ENCODE results near the gene SF3A1. TPM values are rescaled to one million over a fixed set of nuclear protein-coding genes. Genes with fewer than 3 reads are reported as not detected.
A peak's percentile ranks its signal among the peaks of the same experiment; 100 is the strongest.

The SF3A1 gene
- total RNA-seq, 1 experiment from 2014 or later = 167 TPM

- intact Hi-C loops (cut with micrococcal nuclease) = no loop called here
- ChIA-PET POLR2A (interaction anchor here (0.6 to 6.4 kb wide), 13 partner anchors 8 to 869 kb away, joined by 3 to 47 read pairs (median 6); partner anchors contain the start of genes CASTOR1, CCDC157, SF3A1 and TBC1D10A), CTCF (interaction anchor here (0.5 to 4.7 kb wide), 3 partner anchors 24 to 203 kb away, joined by 3 to 26 read pairs (median 4); partner anchors contain the start of gene CASTOR1)
- no peaks in the 10 kb centered on the region for H3K36me3 Mint-ChIP-seq (ENCODE audit: insufficient read depth, unreplicated experiment)
- BruUV-seq (replicated peaks) = no TSS peak
- peak overlapping the region; percentile 4 for H3K4me3 Mint-ChIP-seq (ENCODE audit: unreplicated experiment)
- TF ChIP-seq CTCF (IDR thresholded peaks at IDR 0.05; ENCODE audit: unreplicated experiment) = no peak
- no peaks in the 10 kb centered on the region for H3K9me3 Mint-ChIP-seq (ENCODE audit: unreplicated experiment)
- H3K27ac Mint-ChIP-seq (ENCODE audit: low read depth, unreplicated experiment) = peak overlapping the region; percentile 63
- H3K4me1 Mint-ChIP-seq (ENCODE audit: insufficient read depth, unreplicated experiment) = peaks cover 47% of the 10 kb centered on the region
- H3K27me3 Mint-ChIP-seq (ENCODE audit: insufficient read depth, unreplicated experiment) = no peaks in the 10 kb centered on the region
- peak; percentile 89 for DNase-seq (ENCODE audit: unreplicated experiment)
These were observed 45.6 kb downstream of the SF3A1 start for GRCh38 chr22:30310881-30311771.

GRCh38 chr22:30309951-30310741 is 46.5 kb downstream of the SF3A1 start:
- Mint-ChIP-seq H3K4me1 (ENCODE audit: insufficient read depth, unreplicated experiment) (peaks cover 54% of the 10 kb centered on the region), H3K36me3 (ENCODE audit: insufficient read depth, unreplicated experiment) (no peaks in the 10 kb centered on the region), H3K9me3 (ENCODE audit: unreplicated experiment) (no peaks in the 10 kb centered on the region), H3K27me3 (ENCODE audit: insufficient read depth, unreplicated experiment) (no peaks in the 10 kb centered on the region), H3K27ac (ENCODE audit: low read depth, unreplicated experiment) (no peak overlapping the region), H3K4me3 (ENCODE audit: unreplicated experiment) (no peak overlapping the region)
- CTCF ChIA-PET = interaction anchor here (0.6 to 4.7 kb wide), 4 partner anchors 8 to 202 kb away, joined by 3 to 26 read pairs (median 4); partner anchors contain the start of gene CASTOR1
- TF ChIP-seq CTCF (IDR thresholded peaks at IDR 0.05; ENCODE audit: unreplicated experiment) = no peak
- no peak for DNase-seq (ENCODE audit: unreplicated experiment)
- intact Hi-C loops (cut with micrococcal nuclease) = no loop called here
- POLR2A ChIA-PET = interaction anchor here (0.7 to 6.4 kb wide), 5 partner anchors 14 to 21 kb away, joined by 3 to 47 read pairs (median 8); partner anchors contain the start of genes CASTOR1 and TBC1D10A
- BruUV-seq (replicated peaks) = no TSS peak

- POLR2A ChIA-PET = interaction anchor here (0.7 to 0.9 kb wide), 2 partner anchors 17 to 18 kb away, joined by 3 to 4 read pairs; partner anchors contain the start of gene TBC1D10A
- Mint-ChIP-seq H3K4me3 (ENCODE audit: unreplicated experiment) (no peak overlapping the region), H3K4me1 (ENCODE audit: insufficient read depth, unreplicated experiment) (peaks cover 62% of the 10 kb centered on the region), H3K27me3 (ENCODE audit: insufficient read depth, unreplicated experiment) (no peaks in the 10 kb centered on the region), H3K36me3 (ENCODE audit: insufficient read depth, unreplicated experiment) (no peaks in the 10 kb centered on the region), H3K9me3 (ENCODE audit: unreplicated experiment) (no peaks in the 10 kb centered on the region), H3K27ac (ENCODE audit: low read depth, unreplicated experiment) (no peak overlapping the region)
- no peak for DNase-seq (ENCODE audit: unreplicated experiment)
- intact Hi-C loops (cut with micrococcal nuclease) = no loop called here
- no TSS peak for BruUV-seq (replicated peaks)
- CTCF ChIA-PET = interaction anchor here (0.8 to 0.9 kb wide), 3 partner anchors 14 to 79 kb away, joined by 3 read pairs; partner anchors contain the start of gene RNF215
- no peak for TF ChIP-seq CTCF (IDR thresholded peaks at IDR 0.05; ENCODE audit: unreplicated experiment)
These were observed 48.0 kb downstream of the SF3A1 start for GRCh38 chr22:30308518-30309230.

Measured in MCF 10A (cell line).